ENCODE results near the gene PDIA5. TPM values are rescaled to one million over a fixed set of nuclear protein-coding genes. Genes with fewer than 3 reads are reported as not detected.

Gene PDIA5
- total and polyA plus RNA-seq, 2 donors (not counting 1 experiment from before 2014, with no cell fraction given): 2.6 to 3.8 TPM

DNA sequence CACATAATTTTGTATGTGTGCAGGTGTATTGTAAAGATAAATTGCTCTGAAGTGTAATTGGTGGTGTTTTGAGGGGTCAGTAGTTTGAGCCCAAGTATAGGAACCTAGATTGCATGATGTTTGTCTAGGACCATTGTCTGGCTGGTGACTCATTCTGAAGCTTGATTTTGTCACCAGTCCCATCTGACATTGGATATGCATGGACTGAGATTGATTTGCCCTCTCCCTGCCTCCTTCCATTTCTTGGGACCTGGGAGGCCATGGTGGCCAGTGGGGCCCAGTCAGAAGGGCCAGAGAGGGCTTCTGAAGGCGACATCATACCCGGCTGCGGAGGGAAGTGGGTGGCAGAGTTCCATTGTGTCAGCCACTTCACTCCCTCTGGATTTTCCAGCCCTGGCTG lies 62.3 kb downstream of the PDIA5 start:
- H3K27me3 ChIP-seq (replicated peaks in 1 of 4; ENCODE audit: control extremely low read depth in 1 of 4, control insufficient read depth in 3 of 4, insufficient read depth in 4 of 4, low read length in 3 of 4): no peaks in the 10 kb centered on the region
- H3K27ac Mint-ChIP-seq: no peak overlapping the region
- CTCF ChIA-PET: no interaction called here

GRCh38 chr3:123129532-123129931 lies 62.7 kb downstream of the PDIA5 start:
- Histone ChIP-seq H3K9me3 (ENCODE audit: control extremely low read depth in 1 of 3, control insufficient read depth in 2 of 3, insufficient read depth in 1 of 3, low read length in 2 of 3) (no peaks in the 10 kb centered on the region), H3K4me1 (ENCODE audit: control insufficient read depth in 2 of 2, insufficient read depth in 2 of 2, low read length in 2 of 2) (no peaks in the 10 kb centered on the region), H4K20me1 (ENCODE audit: control insufficient read depth, insufficient read depth, low read length, poor library complexity, severe bottlenecking) (no peaks in the 10 kb centered on the region), H3K79me2 (ENCODE audit: control insufficient read depth, insufficient read depth, low read length) (no peaks in the 10 kb centered on the region), H3K9ac (ENCODE audit: low read length) (no peak overlapping the region), H3K27ac (ENCODE audit: low read length in 2 of 2) (no peak overlapping the region), H2AFZ (ENCODE audit: insufficient read depth, low read depth, low read length, poor library complexity, severe bottlenecking) (no peak overlapping the region), H3K36me3 (replicated peaks in 1 of 2; ENCODE audit: control extremely low read depth in 1 of 2, control insufficient read depth in 1 of 2, extremely low read depth in 1 of 2, insufficient read depth in 2 of 2, low read length in 1 of 2) (peaks cover 3 to 5% of the 10 kb centered on the region in 2 experiments), H3K27me3 (replicated peaks in 1 of 4; ENCODE audit: control extremely low read depth in 1 of 4, control insufficient read depth in 3 of 4, insufficient read depth in 4 of 4, low read length in 3 of 4) (no peaks in the 10 kb centered on the region), H3K4me3 (ENCODE audit: control extremely low read depth in 1 of 5, extremely low read depth in 1 of 5, insufficient read depth in 1 of 5, low read depth in 2 of 5, low read length in 4 of 5) (no peak overlapping the region), H3K4me2 (replicated peaks; ENCODE audit: low read depth, low read length, poor library complexity, severe bottlenecking) (no peak overlapping the region)
- H3K4me1 Mint-ChIP-seq: no peaks in the 10 kb centered on the region
- H3K4me3 Mint-ChIP-seq: no peak overlapping the region
- 96% methylated on average over 5 of the region's 7 CpGs for WGBS (ENCODE audit: insufficient coverage)
- ATAC-seq (ENCODE audit: low read depth): no peak
- no peaks in the 10 kb centered on the region for H3K9me3 Mint-ChIP-seq (ENCODE audit: insufficient read depth)
- intact Hi-C loops (cut with micrococcal nuclease): no loop called here
- CTCF ChIA-PET: interaction anchor here (0.5 kb wide), 1 partner anchor 95 kb away, joined by 4 read pairs; no protein-coding TSS in a partner anchor
- TF ChIP-seq, protein P1, sequence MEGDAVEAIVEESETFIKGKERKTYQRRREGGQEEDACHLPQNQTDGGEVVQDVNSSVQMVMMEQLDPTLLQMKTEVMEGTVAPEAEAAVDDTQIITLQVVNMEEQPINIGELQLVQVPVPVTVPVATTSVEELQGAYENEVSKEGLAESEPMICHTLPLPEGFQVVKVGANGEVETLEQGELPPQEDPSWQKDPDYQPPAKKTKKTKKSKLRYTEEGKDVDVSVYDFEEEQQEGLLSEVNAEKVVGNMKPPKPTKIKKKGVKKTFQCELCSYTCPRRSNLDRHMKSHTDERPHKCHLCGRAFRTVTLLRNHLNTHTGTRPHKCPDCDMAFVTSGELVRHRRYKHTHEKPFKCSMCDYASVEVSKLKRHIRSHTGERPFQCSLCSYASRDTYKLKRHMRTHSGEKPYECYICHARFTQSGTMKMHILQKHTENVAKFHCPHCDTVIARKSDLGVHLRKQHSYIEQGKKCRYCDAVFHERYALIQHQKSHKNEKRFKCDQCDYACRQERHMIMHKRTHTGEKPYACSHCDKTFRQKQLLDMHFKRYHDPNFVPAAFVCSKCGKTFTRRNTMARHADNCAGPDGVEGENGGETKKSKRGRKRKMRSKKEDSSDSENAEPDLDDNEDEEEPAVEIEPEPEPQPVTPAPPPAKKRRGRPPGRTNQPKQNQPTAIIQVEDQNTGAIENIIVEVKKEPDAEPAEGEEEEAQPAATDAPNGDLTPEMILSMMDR (IDR thresholded peaks at IDR 0.05): no peak
- TF ChIP-seq EZH2 (IDR thresholded peaks at IDR 0.05; ENCODE audit: borderline replicate concordance, insufficient read depth, low read depth, low read length, poor library complexity, severe bottlenecking): no peak
- DNase-seq: no peak
- POLR2A ChIA-PET: no interaction called here
- H3K27me3 Mint-ChIP-seq: no peaks in the 10 kb centered on the region
- H3K27ac Mint-ChIP-seq: no peak overlapping the region

More for the DNA sequence above, 62.3 kb downstream of the PDIA5 start:
- Histone ChIP-seq H3K36me3 (replicated peaks in 1 of 2; ENCODE audit: control extremely low read depth in 1 of 2, control insufficient read depth in 1 of 2, extremely low read depth in 1 of 2, insufficient read depth in 2 of 2, low read length in 1 of 2) (peaks cover 3 to 5% of the 10 kb centered on the region in 2 experiments), H4K20me1 (ENCODE audit: control insufficient read depth, insufficient read depth, low read length, poor library complexity, severe bottlenecking) (no peaks in the 10 kb centered on the region), H3K27ac (ENCODE audit: low read length in 2 of 2) (no peak overlapping the region), H3K9ac (ENCODE audit: low read length) (no peak overlapping the region), H3K4me2 (replicated peaks; ENCODE audit: low read depth, low read length, poor library complexity, severe bottlenecking) (no peak overlapping the region), H3K4me1 (ENCODE audit: control insufficient read depth in 2 of 2, insufficient read depth in 2 of 2, low read length in 2 of 2) (no peaks in the 10 kb centered on the region), H3K4me3 (ENCODE audit: control extremely low read depth in 1 of 5, extremely low read depth in 1 of 5, insufficient read depth in 1 of 5, low read depth in 2 of 5, low read length in 4 of 5) (no peak overlapping the region), H3K79me2 (ENCODE audit: control insufficient read depth, insufficient read depth, low read length) (no peaks in the 10 kb centered on the region), H2AFZ (ENCODE audit: insufficient read depth, low read depth, low read length, poor library complexity, severe bottlenecking) (no peak overlapping the region), H3K9me3 (ENCODE audit: control extremely low read depth in 1 of 3, control insufficient read depth in 2 of 3, insufficient read depth in 1 of 3, low read length in 2 of 3) (no peaks in the 10 kb centered on the region)
- TF ChIP-seq, protein P1 (IDR thresholded peaks at IDR 0.05): no peak
- TF ChIP-seq EZH2 (IDR thresholded peaks at IDR 0.05; ENCODE audit: borderline replicate concordance, insufficient read depth, low read depth, low read length, poor library complexity, severe bottlenecking): no peak
- 100% methylated on average over 3 of the region's 3 CpGs for WGBS (ENCODE audit: insufficient coverage)
- DNase-seq (no peak), ATAC-seq (ENCODE audit: low read depth) (no peak)
- no peak overlapping the region for H3K4me3 Mint-ChIP-seq
- no peaks in the 10 kb centered on the region for H3K4me1 Mint-ChIP-seq
- POLR2A ChIA-PET: no interaction called here
- intact Hi-C loops (cut with micrococcal nuclease): no loop called here
- no peaks in the 10 kb centered on the region for H3K27me3 Mint-ChIP-seq
- no peaks in the 10 kb centered on the region for H3K9me3 Mint-ChIP-seq (ENCODE audit: insufficient read depth)
